ENCODE results near the gene CHADL.

DNA sequence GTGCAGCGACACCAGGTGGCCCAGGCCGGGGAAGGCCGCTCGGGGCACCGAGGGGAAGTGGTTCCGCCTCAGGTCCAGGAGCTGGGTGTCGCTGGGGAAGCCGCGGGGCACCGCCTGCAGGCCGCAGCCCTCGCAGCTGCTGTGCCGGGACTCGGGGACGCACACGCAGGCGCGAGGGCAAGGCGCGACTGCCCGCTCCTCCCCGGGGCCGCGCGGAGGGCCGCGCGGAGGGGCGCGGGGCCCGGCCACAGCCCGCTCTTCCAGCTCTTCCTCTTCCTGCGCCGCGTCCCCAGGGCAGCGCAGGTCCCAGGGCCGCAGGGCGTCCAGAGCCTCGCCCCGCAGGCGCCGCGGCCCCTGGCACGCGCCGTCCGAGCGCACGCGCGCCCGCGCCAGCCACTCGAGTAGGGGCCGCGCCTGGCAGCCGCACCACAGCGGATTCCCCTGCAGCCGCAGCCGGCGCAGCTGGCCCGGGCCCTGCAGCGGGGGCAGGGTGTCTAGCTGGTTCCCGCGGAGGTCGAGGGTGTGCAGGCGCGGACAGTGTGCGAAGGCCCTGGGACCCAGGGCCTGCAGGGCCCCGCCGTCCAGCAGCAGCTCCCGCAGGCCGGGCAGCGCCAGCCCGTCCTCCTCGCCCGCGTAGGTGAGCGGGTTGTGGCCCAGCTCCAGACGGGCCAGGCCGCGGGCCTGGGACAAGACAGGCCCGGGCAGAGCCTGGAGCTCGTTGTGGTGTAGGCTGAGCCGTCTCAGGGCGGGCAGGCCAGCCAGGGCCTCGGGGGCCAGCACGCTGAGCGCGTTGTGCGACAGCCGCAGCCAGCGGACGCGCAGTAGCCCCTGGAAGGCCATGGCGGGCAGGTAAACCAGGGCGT lies 2.8 kb downstream of the CHADL start:
- TF ChIP-seq, protein P1, sequence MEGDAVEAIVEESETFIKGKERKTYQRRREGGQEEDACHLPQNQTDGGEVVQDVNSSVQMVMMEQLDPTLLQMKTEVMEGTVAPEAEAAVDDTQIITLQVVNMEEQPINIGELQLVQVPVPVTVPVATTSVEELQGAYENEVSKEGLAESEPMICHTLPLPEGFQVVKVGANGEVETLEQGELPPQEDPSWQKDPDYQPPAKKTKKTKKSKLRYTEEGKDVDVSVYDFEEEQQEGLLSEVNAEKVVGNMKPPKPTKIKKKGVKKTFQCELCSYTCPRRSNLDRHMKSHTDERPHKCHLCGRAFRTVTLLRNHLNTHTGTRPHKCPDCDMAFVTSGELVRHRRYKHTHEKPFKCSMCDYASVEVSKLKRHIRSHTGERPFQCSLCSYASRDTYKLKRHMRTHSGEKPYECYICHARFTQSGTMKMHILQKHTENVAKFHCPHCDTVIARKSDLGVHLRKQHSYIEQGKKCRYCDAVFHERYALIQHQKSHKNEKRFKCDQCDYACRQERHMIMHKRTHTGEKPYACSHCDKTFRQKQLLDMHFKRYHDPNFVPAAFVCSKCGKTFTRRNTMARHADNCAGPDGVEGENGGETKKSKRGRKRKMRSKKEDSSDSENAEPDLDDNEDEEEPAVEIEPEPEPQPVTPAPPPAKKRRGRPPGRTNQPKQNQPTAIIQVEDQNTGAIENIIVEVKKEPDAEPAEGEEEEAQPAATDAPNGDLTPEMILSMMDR (IDR thresholded peaks at IDR 0.05) = peak; percentile 80; the same call in 1 of the 2 replicates
- TF ChIP-seq, protein P2, sequence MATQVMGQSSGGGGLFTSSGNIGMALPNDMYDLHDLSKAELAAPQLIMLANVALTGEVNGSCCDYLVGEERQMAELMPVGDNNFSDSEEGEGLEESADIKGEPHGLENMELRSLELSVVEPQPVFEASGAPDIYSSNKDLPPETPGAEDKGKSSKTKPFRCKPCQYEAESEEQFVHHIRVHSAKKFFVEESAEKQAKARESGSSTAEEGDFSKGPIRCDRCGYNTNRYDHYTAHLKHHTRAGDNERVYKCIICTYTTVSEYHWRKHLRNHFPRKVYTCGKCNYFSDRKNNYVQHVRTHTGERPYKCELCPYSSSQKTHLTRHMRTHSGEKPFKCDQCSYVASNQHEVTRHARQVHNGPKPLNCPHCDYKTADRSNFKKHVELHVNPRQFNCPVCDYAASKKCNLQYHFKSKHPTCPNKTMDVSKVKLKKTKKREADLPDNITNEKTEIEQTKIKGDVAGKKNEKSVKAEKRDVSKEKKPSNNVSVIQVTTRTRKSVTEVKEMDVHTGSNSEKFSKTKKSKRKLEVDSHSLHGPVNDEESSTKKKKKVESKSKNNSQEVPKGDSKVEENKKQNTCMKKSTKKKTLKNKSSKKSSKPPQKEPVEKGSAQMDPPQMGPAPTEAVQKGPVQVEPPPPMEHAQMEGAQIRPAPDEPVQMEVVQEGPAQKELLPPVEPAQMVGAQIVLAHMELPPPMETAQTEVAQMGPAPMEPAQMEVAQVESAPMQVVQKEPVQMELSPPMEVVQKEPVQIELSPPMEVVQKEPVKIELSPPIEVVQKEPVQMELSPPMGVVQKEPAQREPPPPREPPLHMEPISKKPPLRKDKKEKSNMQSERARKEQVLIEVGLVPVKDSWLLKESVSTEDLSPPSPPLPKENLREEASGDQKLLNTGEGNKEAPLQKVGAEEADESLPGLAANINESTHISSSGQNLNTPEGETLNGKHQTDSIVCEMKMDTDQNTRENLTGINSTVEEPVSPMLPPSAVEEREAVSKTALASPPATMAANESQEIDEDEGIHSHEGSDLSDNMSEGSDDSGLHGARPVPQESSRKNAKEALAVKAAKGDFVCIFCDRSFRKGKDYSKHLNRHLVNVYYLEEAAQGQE (IDR thresholded peaks at IDR 0.05; ENCODE audit: insufficient read depth in 1 of 2, low read depth in 2 of 2, low read length in 1 of 2) = no peak
- TF ChIP-seq POLR2AphosphoS5 (IDR thresholded peaks at IDR 0.05; ENCODE audit: low read depth, low read length) = no peak
- no peak for TF ChIP-seq SIN3A (IDR thresholded peaks at IDR 0.05; ENCODE audit: borderline replicate concordance, insufficient read depth, low read depth, low read length)
- no peak for TF ChIP-seq TCF7L2 (IDR thresholded peaks at IDR 0.05; ENCODE audit: low read depth, low read length)
